Panc1 (cell line): Measurements from ENCODE around the gene EMX2.

Source experiments
- POLR2AphosphoS5 ChIP-seq: IDR thresholded peaks from 2 replicates; pipeline ENCODE4 v1.6.1; 2012; ENCODE audit warnings: mild to moderate bottlenecking, low read depth, low read length, moderate library complexity
- SIN3A ChIP-seq: IDR thresholded peaks from 2 replicates; pipeline ENCODE4 v1.6.1; 2012; ENCODE audit warnings: low read depth, mild to moderate bottlenecking, low read length, moderate library complexity, borderline replicate concordance; ENCODE audit not compliant: insufficient read depth
- TF ChIP-seq, protein P1 (sequence below): fragments of 450-650 bp; IDR thresholded peaks from 2 replicates; pipeline ENCODE4 v1.5.1; 2017; ENCODE audit warnings: mild to moderate bottlenecking
- TF ChIP-seq, protein P2 (sequence below), 2 experiments: IDR thresholded peaks; 2 replicates each; pipeline ENCODE4 v1.6.1; 2011 to 2012; ENCODE audit warnings: low read depth in 2 of 2, control low read depth in 1 of 2, low read length in 1 of 2, mild to moderate bottlenecking in 1 of 2, moderate library complexity in 1 of 2; ENCODE audit not compliant: insufficient read depth in 1 of 2

DNA sequence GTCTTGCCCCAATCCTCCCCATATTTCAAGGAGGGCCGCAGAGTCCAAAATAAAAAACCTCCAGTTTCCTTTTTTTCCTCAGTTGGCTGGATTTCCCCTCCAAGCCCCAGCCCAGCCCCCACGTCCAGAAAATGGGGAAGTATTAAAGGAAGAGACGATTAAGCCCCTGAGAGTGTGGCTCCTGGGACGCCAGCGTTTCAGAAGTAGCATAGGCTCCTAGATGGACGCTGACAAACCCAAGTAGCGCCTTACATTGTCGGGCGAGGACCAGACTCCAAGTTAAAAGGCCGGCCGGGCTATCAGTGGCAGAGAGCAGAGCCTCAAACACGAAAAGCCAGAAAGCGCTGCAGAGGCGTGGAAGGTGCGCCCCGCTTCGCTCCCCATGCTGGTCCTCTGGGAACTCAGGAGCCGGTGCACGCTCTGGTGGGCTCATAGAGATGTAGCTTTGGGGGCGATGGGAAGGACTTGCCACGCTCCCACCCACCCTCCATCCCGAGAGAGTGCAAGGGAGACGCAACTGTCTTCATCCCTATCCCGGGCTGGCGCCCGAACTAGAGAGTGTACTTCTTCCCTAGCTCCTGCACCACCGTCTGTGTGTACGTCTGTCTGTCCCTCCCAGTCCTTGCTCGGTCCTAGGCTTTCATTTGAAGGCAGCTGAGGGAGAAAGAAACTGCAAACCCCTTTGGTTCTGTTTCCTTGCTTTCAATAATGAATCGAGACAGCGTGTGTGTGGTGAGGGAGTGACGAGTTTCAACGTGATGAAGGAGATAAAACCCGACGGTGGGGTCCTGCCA is 6.3 kb upstream of the EMX2 start:
- TF ChIP-seq, protein P1, sequence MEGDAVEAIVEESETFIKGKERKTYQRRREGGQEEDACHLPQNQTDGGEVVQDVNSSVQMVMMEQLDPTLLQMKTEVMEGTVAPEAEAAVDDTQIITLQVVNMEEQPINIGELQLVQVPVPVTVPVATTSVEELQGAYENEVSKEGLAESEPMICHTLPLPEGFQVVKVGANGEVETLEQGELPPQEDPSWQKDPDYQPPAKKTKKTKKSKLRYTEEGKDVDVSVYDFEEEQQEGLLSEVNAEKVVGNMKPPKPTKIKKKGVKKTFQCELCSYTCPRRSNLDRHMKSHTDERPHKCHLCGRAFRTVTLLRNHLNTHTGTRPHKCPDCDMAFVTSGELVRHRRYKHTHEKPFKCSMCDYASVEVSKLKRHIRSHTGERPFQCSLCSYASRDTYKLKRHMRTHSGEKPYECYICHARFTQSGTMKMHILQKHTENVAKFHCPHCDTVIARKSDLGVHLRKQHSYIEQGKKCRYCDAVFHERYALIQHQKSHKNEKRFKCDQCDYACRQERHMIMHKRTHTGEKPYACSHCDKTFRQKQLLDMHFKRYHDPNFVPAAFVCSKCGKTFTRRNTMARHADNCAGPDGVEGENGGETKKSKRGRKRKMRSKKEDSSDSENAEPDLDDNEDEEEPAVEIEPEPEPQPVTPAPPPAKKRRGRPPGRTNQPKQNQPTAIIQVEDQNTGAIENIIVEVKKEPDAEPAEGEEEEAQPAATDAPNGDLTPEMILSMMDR: no peak
- TF ChIP-seq POLR2AphosphoS5: no peak
- TF ChIP-seq, protein P2, sequence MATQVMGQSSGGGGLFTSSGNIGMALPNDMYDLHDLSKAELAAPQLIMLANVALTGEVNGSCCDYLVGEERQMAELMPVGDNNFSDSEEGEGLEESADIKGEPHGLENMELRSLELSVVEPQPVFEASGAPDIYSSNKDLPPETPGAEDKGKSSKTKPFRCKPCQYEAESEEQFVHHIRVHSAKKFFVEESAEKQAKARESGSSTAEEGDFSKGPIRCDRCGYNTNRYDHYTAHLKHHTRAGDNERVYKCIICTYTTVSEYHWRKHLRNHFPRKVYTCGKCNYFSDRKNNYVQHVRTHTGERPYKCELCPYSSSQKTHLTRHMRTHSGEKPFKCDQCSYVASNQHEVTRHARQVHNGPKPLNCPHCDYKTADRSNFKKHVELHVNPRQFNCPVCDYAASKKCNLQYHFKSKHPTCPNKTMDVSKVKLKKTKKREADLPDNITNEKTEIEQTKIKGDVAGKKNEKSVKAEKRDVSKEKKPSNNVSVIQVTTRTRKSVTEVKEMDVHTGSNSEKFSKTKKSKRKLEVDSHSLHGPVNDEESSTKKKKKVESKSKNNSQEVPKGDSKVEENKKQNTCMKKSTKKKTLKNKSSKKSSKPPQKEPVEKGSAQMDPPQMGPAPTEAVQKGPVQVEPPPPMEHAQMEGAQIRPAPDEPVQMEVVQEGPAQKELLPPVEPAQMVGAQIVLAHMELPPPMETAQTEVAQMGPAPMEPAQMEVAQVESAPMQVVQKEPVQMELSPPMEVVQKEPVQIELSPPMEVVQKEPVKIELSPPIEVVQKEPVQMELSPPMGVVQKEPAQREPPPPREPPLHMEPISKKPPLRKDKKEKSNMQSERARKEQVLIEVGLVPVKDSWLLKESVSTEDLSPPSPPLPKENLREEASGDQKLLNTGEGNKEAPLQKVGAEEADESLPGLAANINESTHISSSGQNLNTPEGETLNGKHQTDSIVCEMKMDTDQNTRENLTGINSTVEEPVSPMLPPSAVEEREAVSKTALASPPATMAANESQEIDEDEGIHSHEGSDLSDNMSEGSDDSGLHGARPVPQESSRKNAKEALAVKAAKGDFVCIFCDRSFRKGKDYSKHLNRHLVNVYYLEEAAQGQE (IDR thresholded peaks at IDR 0.05; ENCODE audit: insufficient read depth in 1 of 2, low read depth in 2 of 2, low read length in 1 of 2): no peak
- TF ChIP-seq SIN3A: no peak
